GM20000 (cell line): ENCODE measurements around the gene FRY.

Experiments used
- DNase-seq: peaks from one replicate; pipeline ENCODE4 v3.0.0; 2012; ENCODE audit warnings: low spot score
- CTCF ChIP-seq: IDR thresholded peaks from 2 replicates; pipeline ENCODE4 v1.5.1; 2012; ENCODE audit warnings: mild to moderate bottlenecking, control low read depth; ENCODE audit errors: extremely low read depth, missing control alignments

FRY gene

GRCh38 chr13:32136061-32136460 is 104.5 kb downstream of the FRY start:
- no peak for TF ChIP-seq CTCF

GRCh38 chr13:32136716-32137115 is 105.1 kb downstream of the FRY start:
- TF ChIP-seq CTCF, result no peak
- no peak for DNase-seq

More at GRCh38 chr13:32136061-32136460, 104.5 kb downstream of the FRY start:
- no peak for DNase-seq

GRCh38 chr13:32139251-32139650 is 107.7 kb downstream of the FRY start:
- no peak for TF ChIP-seq CTCF
- DNase-seq, result no peak

- TF ChIP-seq CTCF, result no peak
- DNase-seq, result no peak
Measured at GRCh38 chr13:32140109-32140508, 108.5 kb downstream of the FRY start.

GRCh38 chr13:32141462-32141861 is 109.9 kb downstream of the FRY start:
- DNase-seq, result no peak
- TF ChIP-seq CTCF, result no peak

GRCh38 chr13:32142115-32142514 is 110.5 kb downstream of the FRY start:
- no peak for TF ChIP-seq CTCF
- DNase-seq, result no peak

- no peak for DNase-seq
- no peak for TF ChIP-seq CTCF
Measured at GRCh38 chr13:32142956-32143375, 111.4 kb downstream of the FRY start.
